K562 (cell line): Measurements from ENCODE around the gene RSPH1. TPM values are rescaled to one million over a fixed set of nuclear protein-coding genes. Genes with fewer than 3 reads are reported as not detected.
A peak's percentile ranks its signal among the peaks of the same experiment; 100 is the strongest.

ENCODE experiments used
- ATF3 ChIP-seq, 2 experiments: fragments of 450-650 bp in 1 of 2; sonication (generic) in 1 of 2; formaldehyde crosslinking in 1 of 2; IDR thresholded peaks in 1 of 2; conservative IDR thresholded peaks in 1 of 2; 2 replicates each; pipeline versions ENCODE4 v1.6.1 to v1.8.1; 2016 to 2023; ENCODE audit warnings: mild to moderate bottlenecking in 2 of 2, moderate library complexity in 2 of 2, inconsistent platforms in 1 of 2, missing genetic modification reagents in 1 of 2
- CBX5 ChIP-seq: IDR thresholded peaks from 2 replicates; pipeline ENCODE4 v1.6.1; 2014; ENCODE audit warnings: low read depth, borderline replicate concordance
- CTCFL ChIP-seq: IDR thresholded peaks from 2 replicates; pipeline ENCODE4 v1.6.1; 2011; ENCODE audit warnings: borderline replicate concordance, low read depth, mild to moderate bottlenecking, moderate library complexity, low read length; ENCODE audit not compliant: insufficient read depth, poor library complexity, severe bottlenecking
- ERF ChIP-seq: fragments of 450-650 bp; formaldehyde crosslinking; IDR thresholded peaks from 2 replicates; pipeline ENCODE4 v1.4.0; 2020; ENCODE audit warnings: mild to moderate bottlenecking, mixed read lengths
- ESRRA ChIP-seq: fragments of 450-650 bp; IDR thresholded peaks from 2 replicates; pipeline ENCODE4 v1.6.1; 2014; ENCODE audit warnings: low read depth, mild to moderate bottlenecking, moderate library complexity, borderline replicate concordance
- GATAD2B ChIP-seq: fragments of 450-650 bp; IDR thresholded peaks from 2 replicates; pipeline ENCODE4 v1.6.1; 2017; ENCODE audit warnings: mild to moderate bottlenecking, borderline replicate concordance
- HCFC1 ChIP-seq: IDR thresholded peaks from 2 replicates; pipeline ENCODE4 v1.6.1; 2012; ENCODE audit warnings: low read depth, low read length, improper control_type of control experiment
- HNRNPH1 ChIP-seq: fragments of 200-400 bp; formaldehyde crosslinking; optimal IDR thresholded peaks from 2 replicates; pipeline ENCODE3; 2017; ENCODE audit warnings: low read depth, mild to moderate bottlenecking, low read length, moderate library complexity
- KAT7 ChIP-seq: sonication (generic); formaldehyde crosslinking; IDR thresholded peaks from 2 replicates; pipeline ENCODE4 v1.8.0; 2022; ENCODE audit warnings: missing genetic modification reagents, mild to moderate bottlenecking, borderline replicate concordance
- NFXL1 ChIP-seq: fragments of 450-650 bp; formaldehyde crosslinking; IDR thresholded peaks from 2 replicates; pipeline ENCODE4 v1.4.0; 2021; ENCODE audit warnings: mild to moderate bottlenecking
- NONO ChIP-seq, 2 experiments: fragments of 200-400 bp in 1 of 2; fragments of 450-650 bp in 1 of 2; formaldehyde crosslinking in 1 of 2; IDR thresholded peaks; 2 replicates each; pipeline ENCODE4 v1.6.1; 2017; ENCODE audit warnings: low read depth in 2 of 2, mild to moderate bottlenecking in 2 of 2, moderate library complexity in 2 of 2, low read length in 1 of 2
- POLR2B ChIP-seq: fragments of 450-650 bp; IDR thresholded peaks from 2 replicates; pipeline ENCODE4 v1.6.1; 2018; ENCODE audit warnings: low read depth; ENCODE audit not compliant: partially characterized antibody
- RB1 ChIP-seq: fragments of 450-650 bp; IDR thresholded peaks from 2 replicates; pipeline ENCODE4 v1.6.1; 2017; ENCODE audit warnings: low read depth, mild to moderate bottlenecking
- RNF2 ChIP-seq: sonication (generic); IDR thresholded peaks from 2 replicates; pipeline ENCODE4 v1.6.1; 2016
- SIRT6 ChIP-seq: IDR thresholded peaks from one replicate; pipeline ENCODE4 v1.6.1; 2012; ENCODE audit warnings: low read depth, mild to moderate bottlenecking, control low read depth, inconsistent platforms, low read length, moderate library complexity
- SIX5 ChIP-seq, 2 experiments: IDR thresholded peaks; 2 replicates each; pipeline ENCODE4 v1.6.1; 2011; ENCODE audit warnings: low read length in 2 of 2, borderline replicate concordance in 1 of 2, low read depth in 1 of 2, mild to moderate bottlenecking in 1 of 2, moderate library complexity in 1 of 2; ENCODE audit not compliant: insufficient read depth in 1 of 2
- SRF ChIP-seq, 2 experiments: fragments of 250-450, 450-650 bp in 1 of 2; sonication (Bioruptor Pico) in 1 of 2; sonication (generic) in 1 of 2; formaldehyde crosslinking; IDR thresholded peaks; 2 replicates each; pipeline versions ENCODE4 v1.5.0 to v1.5.1; 2020 to 2022; ENCODE audit warnings: mild to moderate bottlenecking in 1 of 2, missing genetic modification reagents in 1 of 2
- TRIM24 ChIP-seq, 2 experiments: fragments of 450-650 bp; IDR thresholded peaks; 2 replicates each; pipeline ENCODE4 v1.6.1; 2016
- YBX1 ChIP-seq: fragments of 450-650 bp; IDR thresholded peaks from 2 replicates; pipeline ENCODE4 v1.7.1; 2016; ENCODE audit warnings: mild to moderate bottlenecking
- ZBTB12 ChIP-seq: fragments of 250-450 bp; sonication (Bioruptor Pico); IDR thresholded peaks from 2 replicates; pipeline ENCODE4 v1.4.0; 2020
- ZFP91 ChIP-seq: sonication (generic); formaldehyde crosslinking; IDR thresholded peaks from 2 replicates; pipeline ENCODE4 v1.8.0; 2022; ENCODE audit warnings: mild to moderate bottlenecking, missing genetic modification reagents
- ZNF174 ChIP-seq: fragments of 250-450 bp; sonication (Bioruptor Pico); IDR thresholded peaks from 2 replicates; pipeline ENCODE4 v1.4.0; 2020; ENCODE audit warnings: mild to moderate bottlenecking
- ZNF324 ChIP-seq: fragments of 250-450 bp; sonication (Bioruptor Pico); IDR thresholded peaks from 2 replicates; pipeline ENCODE4 v1.4.0; 2020; ENCODE audit warnings: mild to moderate bottlenecking
- ZNF707 ChIP-seq: fragments of 250-450 bp; sonication (Bioruptor Pico); conservative IDR thresholded peaks from 2 replicates; pipeline ENCODE4 v1.8.0; 2022; ENCODE audit warnings: inconsistent platforms, mild to moderate bottlenecking, moderate library complexity
- polyA plus RNA-seq, 8 experiments: library from polyadenylated mRNA; depleted of rRNA in 4 of 8; stranded (reverse) in 5 of 8; unstranded in 3 of 8; fragments of >200 nt; fragmentation: Nextera tagmentation in 2 of 8; fragmentation: Illumina TruSeq in 1 of 8; extraction: Ambion mirVana in 2 of 8; extraction: Trizol in 1 of 8; gene quantifications; 2 replicates each; pipeline versions ENCODE4 v1.2.1 to v1.2.3, GENCODE V29; 2011 to 2014; ENCODE audit warnings: inconsistent platforms in 1 of 8, missing spikeins in 1 of 8
- total RNA-seq, 7 experiments: library from RNA; depleted of rRNA in 6 of 7; stranded (reverse); fragments of >200 nt in 6 of 7; fragmentation: Illumina TruSeq in 2 of 7; extraction: Trizol in 2 of 7; gene quantifications; 2 replicates each; pipeline versions ENCODE4 v1.2.1 to v1.2.3, GENCODE V29; 2011 to 2021; ENCODE audit warnings: low replicate concordance in 1 of 7

The RSPH1 gene
- total and polyA plus RNA-seq, 9 of the 15 experiments (the other 6 are each of a cell fraction or from before 2014, with no cell fraction given): 0.17 TPM; not detected in 8

- TF ChIP-seq KAT7 (CRISPR knock-in tag) (no peak), ERF (no peak), NONO (IDR thresholded peaks at IDR 0.05; ENCODE audit: low read depth in 2 of 2, low read length in 1 of 2) (no peak), ESRRA (peak; percentile 86), HNRNPH1 (no peak), CBX5 (no peak), TRIM24 (IDR thresholded peaks at IDR 0.05) (peak; percentile 58 to 75; a peak in 3 of 4 replicates), SRF (CRISPR knock-in tag; IDR thresholded peaks at IDR 0.05) (no peak), POLR2B (no peak), RB1 (no peak), CTCFL (no peak), SIX5 (IDR thresholded peaks at IDR 0.05; ENCODE audit: borderline replicate concordance in 1 of 2, insufficient read depth in 1 of 2, low read depth in 1 of 2, low read length in 2 of 2) (no peak), SIRT6 (no peak), ZNF324 (CRISPR knock-in tag) (no peak), NFXL1 (CRISPR knock-in tag) (no peak), RNF2 (no peak), ZBTB12 (CRISPR knock-in tag) (peak; percentile 67), ATF3 (IDR thresholded peaks at IDR 0.05) (peak; percentile 95), ATF3 (CRISPR knock-in tag; conservative IDR thresholded peaks at IDR 0.05) (peak; percentile 67; the same call in 1 of the 2 replicates), GATAD2B (no peak), ZFP91 (CRISPR knock-in tag) (no peak), ZNF174 (no peak), HCFC1 (no peak), YBX1 (no peak), ZNF707 (CRISPR knock-in tag) (no peak)
These were observed 62.0 kb downstream of the RSPH1 start (continued) for GRCh38 chr21:42433946-42434551.
